Hematopoietic multipotent progenitor cell treated with erythropoietin and hydrocortisone succinate and interleukin-3 and kit ligand, for 6 days (in vitro differentiated cells): ENCODE results near the gene KLK1.
"Not testable (repeated sequence)": the region's sequence is repeated elsewhere in the genome, so short reads cannot be mapped to it uniquely, and the experiment has no call there.

Experiments
- DNase-seq: peaks from one replicate; pipeline ENCODE4 v3.0.0-alpha.2; 2015

The KLK1 gene

GRCh38 chr19:50791594-50792271 is 31.9 kb downstream of the KLK1 start:
- DNase-seq: no peak

GRCh38 chr19:50790922-50791467 is 32.6 kb downstream of the KLK1 start:
- DNase-seq: no peak

- DNase-seq: no peak
These were observed 33.2 kb downstream of the KLK1 start, which contains the start of gene ACP4 for GRCh38 chr19:50790396-50790795. Gene ACP4 (plus strand): TSS chr19:50790415. CDS start chr19:50790415, 0 bp downstream.

- DNase-seq: no peak
These were observed 38.3 kb downstream of the KLK1 start for GRCh38 chr19:50785329-50785728.

GRCh38 chr19:50784710-50785109 is 38.9 kb downstream of the KLK1 start:
- DNase-seq: no peak

- DNase-seq: not testable (repeated sequence)
These were observed 39.8 kb downstream of the KLK1 start for GRCh38 chr19:50783848-50784152.

- no peak for DNase-seq
These were observed 42.7 kb downstream of the KLK1 start for GRCh38 chr19:50780753-50781435.

GRCh38 chr19:50779504-50780457 is 43.8 kb downstream of the KLK1 start:
- DNase-seq: no peak

- no peak for DNase-seq
These were observed 44.6 kb downstream of the KLK1 start for GRCh38 chr19:50778906-50779430.

- peak; percentile 58 for DNase-seq
These were observed 45.7 kb downstream of the KLK1 start for GRCh38 chr19:50777830-50778303.

GRCh38 chr19:50777261-50777660 is 46.3 kb downstream of the KLK1 start:
- no peak for DNase-seq

GRCh38 chr19:50776131-50776530 is 47.5 kb downstream of the KLK1 start:
- no peak for DNase-seq

- not testable (repeated sequence) for DNase-seq
These were observed 50.1 kb downstream of the KLK1 start for GRCh38 chr19:50773454-50773853.

GRCh38 chr19:50772912-50773311 is 50.7 kb downstream of the KLK1 start:
- not testable (repeated sequence) for DNase-seq

GRCh38 chr19:50772476-50772875 is 51.1 kb downstream of the KLK1 start:
- DNase-seq: peak; percentile 58

- DNase-seq: no peak
These were observed 52.7 kb downstream of the KLK1 start for GRCh38 chr19:50770888-50771287.

- not testable (repeated sequence) for DNase-seq
These were observed 53.4 kb downstream of the KLK1 start, which contains the start of gene GPR32 for GRCh38 chr19:50770164-50770563. Gene GPR32 (plus strand): TSS chr19:50770464. CDS start chr19:50770601, 137 bp downstream.
